HCT116 (cell line): Measurements from ENCODE around the gene MTPN. TPM values are rescaled to one million over a fixed set of nuclear protein-coding genes. Genes with fewer than 3 reads are reported as not detected.
A peak's percentile ranks its signal among the peaks of the same experiment; 100 is the strongest.

Experiments
- ATAC-seq: fragments of 200-7000 bp; cut with Tn5 transposase; 2 replicates; pipeline ENCODE4 v1.9.1; 2020; ENCODE audit warnings: mild to moderate bottlenecking, moderate library complexity
- Bru-seq: library from RNA; stranded (reverse); fragments of 400-500 nt; gene quantifications from one replicate; lab custom pipeline; 2021; lab: Mats Ljungman, UMichigan
- BruChase-seq, 2 experiments: library from RNA; stranded (reverse); fragments of 400-500 nt; gene quantifications; one replicate each; lab custom pipeline; 2021; lab: Mats Ljungman, UMichigan
- BruUV-seq: library from RNA; stranded (reverse); fragments of 400-500 nt; replicated peaks from 2 replicates; lab custom pipeline; 2021; lab: Mats Ljungman, UMichigan
- CTCF ChIA-PET: fragments of 300-600 bp; sonication (Branson Sonifier 250); formaldehyde crosslinking; loops from one replicate; lab custom pipeline; 2021; ENCODE audit warnings: antibody characterized with exemption; lab: Charles Lee
- POLR2A ChIA-PET: fragments of 300-600, 350-600 bp; sonication (Branson Sonifier 250); formaldehyde crosslinking; loops from one replicate; lab custom pipeline; 2021; ENCODE audit warnings: antibody characterized with exemption; lab: Charles Lee
- RAD21 ChIA-PET, 2 experiments: fragments of 300-600 bp; sonication (Branson Sonifier 250); formaldehyde crosslinking; loops; one replicate each; lab custom pipeline; 2023; ENCODE audit warnings: low total read pairs in 2 of 2; ENCODE audit not compliant: uncharacterized antibody in 2 of 2, unreplicated experiment in 2 of 2, low non-redundant PET in 1 of 2; lab: Charles Lee
- DNase-seq: peaks from one replicate; pipeline ENCODE4 v3.0.0-alpha.2; 2010; ENCODE audit warnings: low read depth, low spot score
- H2AFZ ChIP-seq: fragments of 200-600 bp; shearing (Covaris generic), sonication (generic); 2 replicates; pipeline ENCODE4 v1.6.1; 2017; ENCODE audit warnings: low read depth, mixed run types, mixed read lengths, antibody characterized with exemption, low read length; ENCODE audit not compliant: poor library complexity, severe bottlenecking
- H3K27ac ChIP-seq: 2 replicates; pipeline ENCODE4 v1.5.1; 2012; ENCODE audit warnings: low read depth, low read length
- H3K27me3 ChIP-seq: fragments of 200-600 bp; sonication (generic); 2 replicates; pipeline ENCODE4 v1.6.1; 2016; ENCODE audit warnings: mixed run types, low read length, mixed read lengths; ENCODE audit not compliant: insufficient read depth
- H3K36me3 ChIP-seq, 2 experiments: fragments of 200-500 bp in 1 of 2; fragments of 200-600 bp in 1 of 2; sonication (Bioruptor generic) in 1 of 2; sonication (generic) in 1 of 2; 2 replicates each; pipeline versions ENCODE4 v1.5.1 to v1.6.1; 2014 to 2016; ENCODE audit warnings: low read length in 2 of 2, inconsistent platforms in 1 of 2, mixed read lengths in 1 of 2, mixed run types in 1 of 2; ENCODE audit not compliant: insufficient read depth in 2 of 2, control insufficient read depth in 1 of 2
- H3K4me1 ChIP-seq, 2 experiments: fragments of 200-600 bp in 1 of 2; sonication (generic) in 1 of 2; 2 replicates each; pipeline versions ENCODE4 v1.5.1 to v1.6.1; 2012 to 2017; ENCODE audit warnings: low read length in 2 of 2, inconsistent platforms in 1 of 2, mild to moderate bottlenecking in 1 of 2, mixed read lengths in 1 of 2, mixed run types in 1 of 2, moderate library complexity in 1 of 2; ENCODE audit not compliant: insufficient read depth in 2 of 2, control insufficient read depth in 1 of 2
- H3K4me2 ChIP-seq: fragments of 200-600 bp; sonication (generic); 2 replicates; pipeline ENCODE4 v1.6.1; 2017; ENCODE audit warnings: mixed run types, low read length, mixed read lengths
- H3K4me3 ChIP-seq, 2 experiments: fragments of 200-600 bp in 1 of 2; sonication (generic) in 1 of 2; replicated peaks in 1 of 2; 2 replicates each; pipeline ENCODE4 v1.5.1; 2011 to 2016; ENCODE audit warnings: low read length in 2 of 2, control low read depth in 1 of 2, low read depth in 1 of 2, mild to moderate bottlenecking in 1 of 2, mixed read lengths in 1 of 2, mixed run types in 1 of 2
- H3K79me2 ChIP-seq: fragments of 200-600 bp; sonication (generic); 2 replicates; pipeline ENCODE4 v1.6.1; 2017; ENCODE audit warnings: mild to moderate bottlenecking, mixed run types, low read length, moderate library complexity, mixed read lengths; ENCODE audit not compliant: insufficient read depth
- H3K9ac ChIP-seq: fragments of 200-600 bp; sonication (generic); 2 replicates; pipeline ENCODE4 v1.6.1; 2016; ENCODE audit warnings: low read length, mixed read lengths
- H3K9me2 ChIP-seq: fragments of 200-600 bp; sonication (generic), shearing (Covaris generic); 2 replicates; pipeline ENCODE4 v1.6.1; 2017; ENCODE audit warnings: mixed run types, mild to moderate bottlenecking, moderate library complexity; ENCODE audit not compliant: insufficient read depth
- H3K9me3 ChIP-seq, 2 experiments: fragments of 200-500 bp in 1 of 2; fragments of 200-600 bp in 1 of 2; sonication (Bioruptor generic) in 1 of 2; sonication (generic) in 1 of 2; 2 replicates each; pipeline ENCODE4 v1.6.1; 2014 to 2017; ENCODE audit warnings: low read length in 2 of 2, mixed read lengths in 2 of 2, inconsistent platforms in 1 of 2, low read depth in 1 of 2, mild to moderate bottlenecking in 1 of 2, mixed run types in 1 of 2, moderate library complexity in 1 of 2; ENCODE audit not compliant: control insufficient read depth in 1 of 2, insufficient read depth in 1 of 2
- H4K20me1 ChIP-seq: fragments of 200-600 bp; sonication (generic), shearing (Covaris generic); 2 replicates; pipeline ENCODE4 v1.6.1; 2017; ENCODE audit warnings: mixed run types, mild to moderate bottlenecking, moderate library complexity; ENCODE audit not compliant: insufficient read depth
- ATF3 ChIP-seq: IDR thresholded peaks from 2 replicates; pipeline ENCODE4 v1.6.1; 2012
- CBX3 ChIP-seq: IDR thresholded peaks from 2 replicates; pipeline ENCODE4 v1.6.1; 2012; ENCODE audit warnings: low read depth
- EGR1 ChIP-seq: IDR thresholded peaks from 2 replicates; pipeline ENCODE4 v1.6.1; 2012; ENCODE audit warnings: low read depth
- ELF1 ChIP-seq: IDR thresholded peaks from 2 replicates; pipeline ENCODE4 v1.6.1; 2012; ENCODE audit warnings: low read depth, borderline replicate concordance
- EZH2 ChIP-seq: fragments of 200-600 bp; sonication (generic); IDR thresholded peaks from 2 replicates; pipeline ENCODE4 v1.6.1; 2017; ENCODE audit warnings: antibody characterized with exemption, mixed run types
- EZH2phosphoT487 ChIP-seq: fragments of 200-600 bp; IDR thresholded peaks from 2 replicates; pipeline ENCODE4 v1.6.1; 2018; ENCODE audit warnings: antibody characterized with exemption, borderline replicate concordance
- JUND ChIP-seq: IDR thresholded peaks from 2 replicates; pipeline ENCODE4 v1.6.1; 2012
- POLR2A ChIP-seq: IDR thresholded peaks from 2 replicates; pipeline ENCODE4 v1.7.0; 2011; ENCODE audit warnings: borderline replicate concordance; ENCODE audit not compliant: insufficient read depth, insufficient read length; ENCODE audit errors: extremely low read depth
- POLR2AphosphoS5 ChIP-seq: IDR thresholded peaks from 2 replicates; pipeline ENCODE4 v1.6.1; 2011; ENCODE audit warnings: mild to moderate bottlenecking, low read depth, low read length, moderate library complexity
- SIN3A ChIP-seq: IDR thresholded peaks from 2 replicates; pipeline ENCODE4 v1.6.1; 2012; ENCODE audit warnings: low read depth
- SP1 ChIP-seq: IDR thresholded peaks from 2 replicates; pipeline ENCODE4 v1.6.1; 2012; ENCODE audit warnings: low read depth
- SRF ChIP-seq: IDR thresholded peaks from 2 replicates; pipeline ENCODE4 v1.6.1; 2012; ENCODE audit warnings: low read depth
- TCF7L2 ChIP-seq: IDR thresholded peaks from 2 replicates; pipeline ENCODE4 v1.7.0; 2011; ENCODE audit warnings: borderline replicate concordance, inconsistent platforms; ENCODE audit not compliant: insufficient read depth, insufficient read length; ENCODE audit errors: extremely low read depth
- YY1 ChIP-seq: IDR thresholded peaks from 2 replicates; pipeline ENCODE4 v1.6.1; 2011; ENCODE audit warnings: low read length, low read depth, moderate library complexity, mild to moderate bottlenecking; ENCODE audit not compliant: insufficient replicate concordance; ENCODE audit errors: extremely low read depth
- ZFX ChIP-seq: fragments of 450-650 bp; IDR thresholded peaks from 2 replicates; pipeline ENCODE4 v1.6.1; 2017
- ZNF274 ChIP-seq: fragments of 200-500 bp; sonication (Bioruptor generic); IDR thresholded peaks from 2 replicates; pipeline ENCODE4 v1.6.1; 2014; ENCODE audit warnings: mild to moderate bottlenecking, low read depth, low read length, inconsistent platforms
- intact Hi-C: fragments of 100-400 bp; cut with micrococcal nuclease; formaldehyde crosslinking; loops from 2 replicates; pipeline ENCODE4 v1.10.0; 2022
- long read RNA-seq: library from polyadenylated mRNA; unstranded; transcript quantifications from one replicate; pipeline ENCODE4 v2.0.0, GENCODE V29; 2021; ENCODE audit not compliant: unreplicated experiment
- polyA plus RNA-seq: library from polyadenylated mRNA; unstranded; fragments of >200 nt; gene quantifications from 2 replicates; pipeline ENCODE4 v1.2.1, GENCODE V29; 2012; ENCODE audit warnings: missing spikeins
- total RNA-seq: library from RNA; stranded (reverse); gene quantifications from one replicate; pipeline ENCODE4 v1.2.1, GENCODE V29; 2021; ENCODE audit not compliant: unreplicated experiment
- TF ChIP-seq, protein P1 (sequence below): IDR thresholded peaks from 2 replicates; pipeline ENCODE4 v1.6.1; 2011; ENCODE audit warnings: mild to moderate bottlenecking, low read length, moderate library complexity; ENCODE audit not compliant: insufficient replicate concordance; ENCODE audit errors: extremely low read depth
- TF ChIP-seq, protein P2 (sequence below): IDR thresholded peaks from 2 replicates; pipeline ENCODE4 v1.6.1; 2012; ENCODE audit warnings: low read depth
- TF ChIP-seq, protein P3 (sequence below): IDR thresholded peaks from 2 replicates; pipeline ENCODE4 v1.6.1; 2012

Gene MTPN
- 152 TPM for total RNA-seq
- 52.9 and 69.3 TPM in 2 replicates for polyA plus RNA-seq
- percentile 90 among the genes with signal in this experiment for Bru-seq, nascent RNA
- BruChase-seq, experiment 1, labeled RNA remaining after a 6-hour chase = percentile 97 among the genes with signal in this experiment
- BruChase-seq, experiment 2, labeled RNA remaining after a 2-hour chase = percentile 89 among the genes with signal in this experiment
- long read RNA-seq, transcript MTPN-201 (4 exons, 3,738 nt) = major isoform, 58 of 71 reads
- long read RNA-seq, partial matches to known transcripts = 0 of 71 reads
- long read RNA-seq, other reads (novel, unspliced or antisense) = 13 of 71 reads

DNA sequence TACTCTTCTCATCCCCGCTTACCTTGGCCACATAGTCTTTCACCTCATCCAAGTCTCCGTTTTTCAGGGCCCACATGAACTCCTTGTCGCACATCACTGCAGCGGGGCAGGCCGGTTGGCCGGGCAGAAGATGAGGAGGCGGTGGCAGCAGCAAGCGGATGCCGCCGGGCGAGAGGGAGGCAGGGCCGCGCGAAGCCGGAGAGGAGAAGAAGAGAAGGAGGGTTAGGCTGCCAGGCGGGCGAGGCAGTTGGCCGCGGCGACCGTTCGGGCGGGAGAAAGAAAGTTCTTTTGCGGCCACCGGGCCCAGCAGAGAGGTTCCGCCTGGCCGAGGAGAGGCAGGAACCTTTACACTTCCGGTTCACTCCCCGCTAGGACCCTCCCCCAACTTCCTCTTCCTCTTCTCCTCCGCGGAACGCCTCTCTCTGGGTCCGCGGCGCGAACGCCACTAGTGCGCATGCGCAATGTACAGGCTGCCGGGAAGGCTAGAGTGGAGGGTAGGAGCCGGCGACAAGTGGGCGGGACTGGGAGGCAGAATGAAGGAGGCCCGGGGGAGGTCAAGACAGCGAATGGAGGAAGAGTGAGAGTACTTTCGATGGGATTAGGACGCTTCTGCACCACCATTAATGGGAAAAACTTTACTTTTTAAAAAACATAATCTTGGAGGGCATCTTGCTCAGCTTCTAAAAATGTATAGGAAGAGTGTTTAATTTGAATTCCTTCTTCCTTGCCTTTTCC is at the start of gene MTPN:
MTPN (minus strand) TSS at position 353 of the 735 bp plus-strand sequence; CDS start at position 94, 259 bp downstream.
- intact Hi-C loops = loop anchor here (2.0 kb wide), 1 partner anchor 314 kb away; the partner anchor contains the start of gene STMP1
- Histone ChIP-seq H3K79me2 (peaks cover 50% of the 10 kb centered on the region), H3K27me3 (no peaks in the 10 kb centered on the region), H4K20me1 (peaks cover 6% of the 10 kb centered on the region; the same call in 1 of the 2 replicates), H3K4me1 (peaks cover 5 to 14% of the 10 kb centered on the region in 2 experiments; a peak in 3 of 4 replicates), H3K9me3 (no peaks in the 10 kb centered on the region), H2AFZ (peak within 1 kb of the TSS; percentile 93), H3K4me3 (peak within 1 kb of the TSS; percentile 94 to 97), H3K9ac (peak within 1 kb of the TSS; percentile 79), H3K9me2 (no peaks in the 10 kb centered on the region), H3K4me2 (peak within 1 kb of the TSS; percentile 89), H3K36me3 (no peaks in the 10 kb centered on the region), H3K27ac (peak within 1 kb of the TSS; percentile 72)
- ATAC-seq = peak; percentile 98
- ChIA-PET RAD21 (interaction anchor here in 1 of 2 experiments (0.6 kb wide), 1 partner anchor 226 kb away, joined by 4 read pairs; no protein-coding TSS in a partner anchor), POLR2A (no interaction called here), CTCF (interaction anchor here (1.2 kb wide), 1 partner anchor 356 kb away, joined by 3 read pairs; no protein-coding TSS in a partner anchor)
- BruUV-seq = no TSS peak
- TF ChIP-seq EZH2phosphoT487 (no peak), SRF (no peak), POLR2A (peak; percentile 41), SIN3A (peak; percentile 85), ZNF274 (no peak), ATF3 (no peak), SP1 (peak; percentile 7; the same call in 1 of the 2 replicates), CBX3 (peak; percentile 44; the same call in 1 of the 2 replicates), ELF1 (peak; percentile 78), POLR2AphosphoS5 (peak; percentile 74), TCF7L2 (no peak), JUND (no peak), EZH2 (no peak), YY1 (peak; percentile 53), EGR1 (peak; percentile 72), ZFX (peak; percentile 77)
- TF ChIP-seq, protein P1, sequence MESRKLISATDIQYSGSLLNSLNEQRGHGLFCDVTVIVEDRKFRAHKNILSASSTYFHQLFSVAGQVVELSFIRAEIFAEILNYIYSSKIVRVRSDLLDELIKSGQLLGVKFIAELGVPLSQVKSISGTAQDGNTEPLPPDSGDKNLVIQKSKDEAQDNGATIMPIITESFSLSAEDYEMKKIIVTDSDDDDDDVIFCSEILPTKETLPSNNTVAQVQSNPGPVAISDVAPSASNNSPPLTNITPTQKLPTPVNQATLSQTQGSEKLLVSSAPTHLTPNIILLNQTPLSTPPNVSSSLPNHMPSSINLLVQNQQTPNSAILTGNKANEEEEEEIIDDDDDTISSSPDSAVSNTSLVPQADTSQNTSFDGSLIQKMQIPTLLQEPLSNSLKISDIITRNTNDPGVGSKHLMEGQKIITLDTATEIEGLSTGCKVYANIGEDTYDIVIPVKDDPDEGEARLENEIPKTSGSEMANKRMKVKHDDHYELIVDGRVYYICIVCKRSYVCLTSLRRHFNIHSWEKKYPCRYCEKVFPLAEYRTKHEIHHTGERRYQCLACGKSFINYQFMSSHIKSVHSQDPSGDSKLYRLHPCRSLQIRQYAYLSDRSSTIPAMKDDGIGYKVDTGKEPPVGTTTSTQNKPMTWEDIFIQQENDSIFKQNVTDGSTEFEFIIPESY = no peak
- TF ChIP-seq, protein P2, sequence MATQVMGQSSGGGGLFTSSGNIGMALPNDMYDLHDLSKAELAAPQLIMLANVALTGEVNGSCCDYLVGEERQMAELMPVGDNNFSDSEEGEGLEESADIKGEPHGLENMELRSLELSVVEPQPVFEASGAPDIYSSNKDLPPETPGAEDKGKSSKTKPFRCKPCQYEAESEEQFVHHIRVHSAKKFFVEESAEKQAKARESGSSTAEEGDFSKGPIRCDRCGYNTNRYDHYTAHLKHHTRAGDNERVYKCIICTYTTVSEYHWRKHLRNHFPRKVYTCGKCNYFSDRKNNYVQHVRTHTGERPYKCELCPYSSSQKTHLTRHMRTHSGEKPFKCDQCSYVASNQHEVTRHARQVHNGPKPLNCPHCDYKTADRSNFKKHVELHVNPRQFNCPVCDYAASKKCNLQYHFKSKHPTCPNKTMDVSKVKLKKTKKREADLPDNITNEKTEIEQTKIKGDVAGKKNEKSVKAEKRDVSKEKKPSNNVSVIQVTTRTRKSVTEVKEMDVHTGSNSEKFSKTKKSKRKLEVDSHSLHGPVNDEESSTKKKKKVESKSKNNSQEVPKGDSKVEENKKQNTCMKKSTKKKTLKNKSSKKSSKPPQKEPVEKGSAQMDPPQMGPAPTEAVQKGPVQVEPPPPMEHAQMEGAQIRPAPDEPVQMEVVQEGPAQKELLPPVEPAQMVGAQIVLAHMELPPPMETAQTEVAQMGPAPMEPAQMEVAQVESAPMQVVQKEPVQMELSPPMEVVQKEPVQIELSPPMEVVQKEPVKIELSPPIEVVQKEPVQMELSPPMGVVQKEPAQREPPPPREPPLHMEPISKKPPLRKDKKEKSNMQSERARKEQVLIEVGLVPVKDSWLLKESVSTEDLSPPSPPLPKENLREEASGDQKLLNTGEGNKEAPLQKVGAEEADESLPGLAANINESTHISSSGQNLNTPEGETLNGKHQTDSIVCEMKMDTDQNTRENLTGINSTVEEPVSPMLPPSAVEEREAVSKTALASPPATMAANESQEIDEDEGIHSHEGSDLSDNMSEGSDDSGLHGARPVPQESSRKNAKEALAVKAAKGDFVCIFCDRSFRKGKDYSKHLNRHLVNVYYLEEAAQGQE = no peak
- TF ChIP-seq, protein P3, sequence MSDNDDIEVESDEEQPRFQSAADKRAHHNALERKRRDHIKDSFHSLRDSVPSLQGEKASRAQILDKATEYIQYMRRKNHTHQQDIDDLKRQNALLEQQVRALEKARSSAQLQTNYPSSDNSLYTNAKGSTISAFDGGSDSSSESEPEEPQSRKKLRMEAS = peak; percentile 70; the same call in 1 of the 2 replicates
- peak; percentile 94 for DNase-seq
